Brain microvascular endothelial cell (primary cell): ENCODE data around the gene SCAI.

ENCODE experiments used
- DNase-seq: peaks from one replicate; pipeline ENCODE4 v3.0.0-alpha.2; 2020
- H3K27ac ChIP-seq: fragments of 250-450 bp; sonication (Bioruptor Pico); 2 replicates; pipeline ENCODE4 v1.5.1; 2020; ENCODE audit warnings: mild to moderate bottlenecking, moderate library complexity
- H3K27me3 ChIP-seq: fragments of 250-450 bp; sonication (Bioruptor Pico); replicated peaks from 2 replicates; pipeline ENCODE4 v1.5.1; 2020; ENCODE audit warnings: mild to moderate bottlenecking
- H3K36me3 ChIP-seq: fragments of 250-450 bp; sonication (Bioruptor Pico); replicated peaks from 2 replicates; pipeline ENCODE4 v1.5.1; 2020; ENCODE audit warnings: mild to moderate bottlenecking
- H3K4me3 ChIP-seq: 2 replicates; pipeline ENCODE4 v1.5.1; 2011; ENCODE audit warnings: low read depth, mild to moderate bottlenecking, control low read depth, low read length, moderate library complexity
- CTCF ChIP-seq: IDR thresholded peaks from 2 replicates; pipeline ENCODE4 v1.5.1; 2011; ENCODE audit warnings: low read depth, mild to moderate bottlenecking, moderate library complexity, low read length, control low read depth, inconsistent platforms; ENCODE audit errors: missing control alignments
- in situ Hi-C: cut with HindIII; loops from 2 replicates; pipeline ENCODE4 v1.10.0; 2017; ENCODE audit warnings: low sequenced_read_pairs, low pct_ligation_motif_present

SCAI gene

GRCh38 chr9:125134976-125135375 is 8.4 kb downstream of the SCAI start:
- no peak for TF ChIP-seq CTCF
- no peak overlapping the region for H3K4me3 ChIP-seq
- in situ Hi-C loops, result no loop called here
- H3K36me3 ChIP-seq, result no peaks in the 10 kb centered on the region
- no peak for DNase-seq
- H3K27me3 ChIP-seq, result no peaks in the 10 kb centered on the region
- no peak overlapping the region for H3K27ac ChIP-seq

DNA sequence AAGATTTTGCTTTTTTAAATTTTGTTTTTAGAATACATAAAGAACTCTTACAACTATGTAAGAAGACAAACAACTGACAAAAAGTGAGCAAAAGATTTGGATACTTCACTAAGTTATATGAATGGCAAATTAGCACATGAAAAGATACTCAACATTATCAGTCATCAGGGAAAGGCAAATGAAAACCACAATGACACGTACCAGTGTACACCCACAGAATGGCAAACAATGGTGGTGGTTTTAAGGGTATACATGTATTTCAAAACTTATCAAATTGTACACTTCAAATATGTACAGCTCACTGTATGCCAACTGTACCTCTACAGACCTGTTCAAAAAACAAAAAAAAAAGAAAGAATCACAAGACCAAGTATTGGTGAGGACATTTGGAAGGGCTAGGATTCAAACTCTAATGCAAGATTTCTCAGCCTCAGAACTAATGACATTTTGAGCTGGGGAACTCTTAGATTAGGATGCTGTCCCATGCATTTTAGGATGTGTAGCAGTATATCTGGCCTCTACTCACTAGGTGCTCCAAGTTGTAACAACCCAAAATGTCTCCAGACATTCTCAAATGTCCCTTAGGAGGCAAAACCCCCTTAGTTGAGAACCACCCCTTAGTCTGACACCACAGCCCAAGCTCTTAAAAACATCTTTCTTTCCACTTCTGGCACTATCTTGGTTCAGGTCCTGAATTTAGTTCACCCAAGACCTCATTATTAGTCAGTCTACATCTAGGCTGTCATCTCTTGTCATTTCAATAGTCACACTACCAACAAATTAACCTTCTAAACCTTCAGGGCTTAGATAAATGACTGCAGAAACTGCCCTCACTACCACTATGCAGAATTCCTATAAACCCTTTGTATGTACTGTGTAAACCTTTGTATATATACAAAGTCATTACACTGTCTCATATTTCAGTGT is 9.7 kb downstream of the SCAI start:
- Histone ChIP-seq H3K27ac (no peak overlapping the region), H3K27me3 (no peaks in the 10 kb centered on the region), H3K36me3 (no peaks in the 10 kb centered on the region), H3K4me3 (no peak overlapping the region)
- TF ChIP-seq CTCF, result no peak
- DNase-seq, result no peak
- in situ Hi-C loops, result no loop called here

- in situ Hi-C loops, result no loop called here
- DNase-seq, result no peak
- H3K36me3 ChIP-seq, result no peaks in the 10 kb centered on the region
- H3K27ac ChIP-seq, result no peak overlapping the region
- no peak overlapping the region for H3K4me3 ChIP-seq
- TF ChIP-seq CTCF, result no peak
- H3K27me3 ChIP-seq, result no peaks in the 10 kb centered on the region
Measured at GRCh38 chr9:125131778-125132177, 11.6 kb downstream of the SCAI start.

- TF ChIP-seq CTCF, result no peak
- Histone ChIP-seq H3K4me3 (no peak overlapping the region), H3K27ac (no peak overlapping the region), H3K36me3 (no peaks in the 10 kb centered on the region), H3K27me3 (no peaks in the 10 kb centered on the region)
- peak; percentile 97 for DNase-seq
- in situ Hi-C loops, result no loop called here
Measured at GRCh38 chr9:125126019-125126746, 17.1 kb downstream of the SCAI start.

DNA sequence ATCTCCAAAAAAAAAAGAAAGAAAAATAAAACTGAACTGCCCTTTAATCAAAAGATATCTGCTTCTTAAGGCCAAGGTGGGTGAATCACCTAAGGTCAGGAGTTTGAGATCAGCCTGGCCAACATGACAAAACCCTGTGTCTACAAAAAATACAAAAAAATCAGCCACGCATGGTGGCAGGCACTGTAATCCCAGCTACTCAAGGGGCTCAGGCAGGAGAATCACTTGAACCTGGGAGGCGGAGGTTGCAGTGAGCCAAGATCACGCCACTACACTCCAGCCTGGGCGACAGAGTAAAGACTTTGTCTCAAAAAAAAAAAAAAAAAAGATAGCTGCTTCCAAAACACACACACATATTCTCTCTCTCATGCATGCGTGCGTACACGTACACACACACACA is 17.8 kb downstream of the SCAI start:
- no peak for DNase-seq
- Histone ChIP-seq H3K27ac (no peak overlapping the region), H3K27me3 (no peaks in the 10 kb centered on the region), H3K4me3 (no peak overlapping the region), H3K36me3 (no peaks in the 10 kb centered on the region)
- TF ChIP-seq CTCF, result no peak
- in situ Hi-C loops, result no loop called here
